Measurements from ENCODE around the gene RHD.
"Not testable (repeated sequence)": the region's sequence is repeated elsewhere in the genome, so short reads cannot be mapped to it uniquely, and the experiment has no call there.

Gene RHD

DNA sequence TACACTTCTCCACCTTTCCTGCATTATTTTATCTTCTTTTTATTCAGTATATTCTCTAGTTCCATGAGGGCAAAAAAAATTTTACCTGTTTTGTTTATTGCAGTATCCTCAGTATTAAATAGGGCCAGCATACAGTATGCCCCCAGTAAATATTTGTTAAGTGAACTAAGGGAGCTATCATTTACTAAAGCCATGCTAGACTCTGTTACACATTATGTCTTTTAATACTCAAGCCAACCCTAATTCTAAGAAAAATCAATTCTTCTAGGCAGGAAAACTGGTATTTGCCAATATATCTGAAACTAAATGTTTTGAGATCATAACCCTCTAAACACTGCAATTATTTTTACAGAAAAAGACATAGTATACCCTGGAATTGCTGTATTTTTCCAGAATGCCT is 84.1 kb downstream of the RHD start:
- no peak for DNase-seq (ENCODE audit: low spot score)

DNA sequence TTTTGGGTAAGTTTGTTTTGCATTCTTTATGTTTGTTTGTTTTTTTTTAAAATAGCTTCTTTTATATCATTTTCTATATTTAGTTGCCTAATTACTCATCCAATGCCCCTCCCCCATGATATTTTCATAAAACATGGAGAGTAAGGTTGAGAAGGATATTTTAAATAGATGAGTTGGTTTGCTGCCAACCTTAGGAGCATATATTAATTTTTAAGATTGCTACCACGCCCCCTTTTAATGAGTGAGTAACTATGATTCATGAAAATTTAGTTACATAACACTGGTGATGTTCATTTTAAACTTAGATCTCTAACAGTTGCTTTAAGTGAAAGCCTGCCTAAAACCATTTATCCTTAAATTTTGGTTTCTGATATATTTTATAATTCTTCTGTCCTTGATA is 84.5 kb downstream of the RHD start:
- DNase-seq (ENCODE audit: low spot score): peak; percentile 56

DNA sequence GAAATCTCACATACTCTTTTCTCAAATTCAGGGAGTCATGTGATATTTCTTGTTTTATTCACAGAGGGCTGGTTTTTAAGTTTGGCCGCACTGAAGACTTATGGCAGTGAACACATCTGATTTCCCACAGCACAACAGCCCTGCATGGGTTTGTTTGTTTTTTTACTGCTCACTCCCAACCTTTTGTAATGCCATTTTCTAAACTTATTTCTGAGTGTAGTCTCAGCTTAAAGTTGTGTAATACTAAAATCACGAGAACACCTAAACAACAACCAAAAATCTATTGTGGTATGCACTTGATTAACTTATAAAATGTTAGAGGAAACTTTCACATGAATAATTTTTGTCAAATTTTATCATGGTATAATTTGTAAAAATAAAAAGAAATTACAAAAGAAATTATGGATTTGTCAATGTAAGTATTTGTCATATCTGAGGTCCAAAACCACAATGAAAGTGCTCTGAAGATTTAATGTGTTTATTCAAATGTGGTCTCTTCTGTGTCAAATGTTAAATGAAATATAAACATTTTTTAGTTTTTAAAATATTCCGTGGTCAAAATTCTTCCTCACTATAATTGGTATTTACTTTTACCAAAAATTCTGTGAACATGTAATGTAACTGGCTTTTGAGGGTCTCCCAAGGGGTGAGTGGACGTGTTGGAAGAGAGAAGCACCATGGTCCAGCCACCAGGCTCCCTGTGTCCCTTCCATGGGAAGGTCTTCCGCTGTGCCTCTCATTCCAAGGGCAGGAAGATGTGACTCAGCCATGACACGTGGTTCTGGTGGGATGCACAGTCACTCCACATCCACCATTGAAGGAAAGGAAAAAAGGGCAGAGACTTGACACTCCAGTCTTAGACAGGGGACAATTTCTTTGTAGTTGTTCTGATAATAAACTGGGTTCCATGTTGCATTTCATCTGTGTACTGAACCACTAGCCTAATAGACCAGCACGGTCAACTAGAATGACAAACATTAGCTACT is 88.6 kb downstream of the RHD start:
- no peak for DNase-seq (ENCODE audit: low spot score)

DNA sequence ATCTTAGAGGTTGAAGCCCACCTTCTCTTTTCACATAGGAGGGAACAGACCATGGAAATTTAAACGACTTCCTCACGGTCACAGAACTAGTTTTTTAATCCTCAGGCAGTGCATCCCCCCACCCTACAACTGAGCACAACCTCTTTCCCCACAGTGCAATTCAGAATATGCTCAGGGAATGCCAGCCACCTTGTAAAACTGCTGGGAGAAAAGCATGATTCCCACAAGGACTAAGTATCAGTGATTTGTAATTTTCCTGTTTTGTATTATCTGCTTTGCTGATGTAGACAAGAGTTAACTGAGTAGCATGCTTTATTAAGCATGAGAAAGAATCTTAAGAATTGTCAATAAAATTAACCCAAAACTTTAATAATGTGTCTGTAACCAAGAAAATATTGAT is 89.6 kb downstream of the RHD start:
- DNase-seq (ENCODE audit: low spot score): no peak

DNA sequence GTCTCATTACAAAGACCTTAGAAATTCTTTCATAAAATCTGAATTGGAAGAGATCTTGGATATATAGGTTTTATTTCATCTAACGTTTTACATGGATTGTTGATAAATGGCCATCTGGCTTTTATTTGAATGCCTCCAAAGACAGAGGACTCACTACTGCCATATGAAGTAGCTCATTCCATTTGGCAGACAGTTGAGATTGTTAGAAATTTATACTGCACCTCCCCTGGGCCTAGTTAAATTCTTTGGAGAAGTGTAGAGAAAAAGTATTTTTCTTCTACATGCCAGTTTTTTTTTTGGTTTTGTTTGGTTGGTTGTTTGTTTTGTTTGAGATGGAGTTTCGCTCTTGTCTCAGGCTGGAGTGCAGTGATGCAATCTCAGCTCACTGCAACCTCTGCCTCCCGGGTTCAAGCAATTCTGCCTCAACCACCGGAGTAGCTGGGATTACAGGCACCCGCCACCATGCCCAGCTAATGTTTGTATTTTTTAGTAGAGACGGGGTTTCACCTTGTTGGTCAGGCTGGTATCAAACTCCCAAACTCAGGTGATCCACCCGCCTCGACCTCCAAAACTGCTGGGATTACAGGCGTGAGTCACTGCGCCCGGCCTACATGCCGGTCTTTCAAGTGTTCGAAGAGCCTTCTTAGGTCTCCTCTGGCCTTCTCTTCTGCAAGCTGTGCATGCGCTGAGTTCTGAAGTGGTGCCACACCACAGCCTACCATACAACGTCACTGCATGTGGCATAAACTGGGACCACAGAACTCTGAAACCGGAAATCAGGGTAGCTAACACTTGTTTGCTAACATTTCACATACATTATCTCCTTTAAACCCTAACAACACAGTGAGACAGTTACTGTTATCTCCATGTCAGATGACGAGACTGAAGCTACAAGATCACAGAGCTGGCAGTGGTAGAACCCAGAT is 90.6 kb downstream of the RHD start:
- DNase-seq (ENCODE audit: low spot score): not testable (repeated sequence)

DNA sequence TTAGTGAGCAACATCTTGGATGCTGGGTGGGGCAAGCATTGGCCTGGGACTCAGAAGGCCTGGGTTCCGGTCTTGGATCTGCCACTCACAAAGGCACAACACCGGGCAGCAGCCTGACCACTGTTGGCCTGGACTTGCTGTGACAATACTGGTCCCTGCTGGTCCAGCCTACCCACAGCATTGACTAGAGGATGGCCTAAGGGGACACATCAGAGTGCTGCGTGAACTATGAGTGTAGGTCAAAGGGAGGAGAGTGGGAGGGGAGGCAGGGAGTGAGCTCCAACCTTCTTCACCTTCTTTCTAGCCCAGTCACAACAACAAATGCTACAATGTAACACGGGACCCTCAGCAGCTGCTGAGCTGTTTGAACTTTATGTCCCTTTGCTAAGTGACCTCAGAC is 96.9 kb downstream of the RHD start:
- no peak for DNase-seq (ENCODE audit: low spot score)

DNA sequence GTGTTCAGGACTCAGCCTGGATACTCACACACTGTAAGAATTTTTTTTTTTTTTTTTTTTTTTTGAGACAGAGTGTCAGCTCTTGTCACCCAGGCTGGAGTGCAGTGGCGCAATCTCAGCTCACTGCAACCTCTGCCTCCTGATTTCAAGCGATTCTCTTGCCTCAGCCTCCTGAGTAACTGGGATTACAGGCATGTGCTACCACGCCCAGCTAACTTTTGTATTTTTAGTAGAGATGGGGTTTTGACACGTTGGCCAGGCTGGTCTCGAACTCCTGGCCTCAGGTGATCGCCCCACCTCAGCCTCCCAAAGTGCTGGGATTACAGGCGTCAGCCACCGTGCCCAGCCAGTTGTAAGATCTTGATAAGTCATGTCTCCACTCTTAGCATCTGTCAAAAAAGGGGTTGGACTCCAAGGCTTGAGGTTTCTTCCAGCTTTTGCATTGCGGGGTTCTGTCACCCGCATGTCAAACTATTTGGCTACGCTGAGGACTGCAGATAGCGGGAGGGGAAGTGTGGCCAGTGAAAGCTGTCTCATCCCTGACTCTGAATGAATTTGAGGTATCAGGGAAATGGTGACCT is 97.5 kb downstream of the RHD start:
- DNase-seq (ENCODE audit: low spot score): not testable (repeated sequence)

DNA sequence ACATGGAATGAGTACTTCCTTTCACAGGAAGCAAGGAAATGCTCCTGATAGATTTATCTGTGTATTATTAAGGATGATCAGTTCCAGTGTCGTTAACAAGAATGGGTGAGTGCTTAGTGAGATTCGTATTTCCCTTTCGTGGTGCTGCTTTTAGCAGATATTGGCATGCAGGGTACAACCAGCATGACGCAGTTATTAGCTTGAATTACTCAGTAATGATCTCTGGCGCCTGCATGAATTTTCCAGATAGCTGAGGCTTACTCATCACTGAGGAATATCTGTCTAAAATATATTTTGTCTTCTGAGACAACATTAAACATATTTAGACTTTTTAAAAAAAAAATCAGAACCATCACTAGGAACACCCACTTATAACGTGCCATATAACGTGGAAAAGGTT is 99.4 kb downstream of the RHD start:
- DNase-seq (ENCODE audit: low spot score): not testable (repeated sequence)

DNA sequence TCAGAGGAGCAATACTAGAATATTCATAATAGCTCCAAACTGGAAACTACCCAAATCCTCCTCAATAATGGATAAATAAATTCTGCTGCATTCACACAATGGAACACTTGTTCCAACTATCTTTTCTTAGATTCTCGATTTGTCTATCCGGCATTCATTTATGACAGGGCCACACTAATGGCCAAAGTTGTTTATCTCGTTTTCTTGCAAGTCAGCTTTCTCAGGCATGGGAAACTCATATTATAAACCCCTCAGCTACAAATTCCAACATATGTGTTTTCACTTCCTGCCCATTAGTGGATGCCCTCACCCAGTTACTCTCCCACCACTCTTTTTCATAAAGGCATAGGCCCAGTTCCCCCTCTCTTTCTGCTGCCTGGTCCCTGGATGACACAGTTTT is 106.1 kb downstream of the RHD start:
- DNase-seq (ENCODE audit: low spot score): not testable (repeated sequence)
